Activated CD8-positive, alpha-beta memory T cell treated with anti-CD3 and anti-CD28 coated beads for 4 hours (primary cell): ENCODE results near the gene HOXA11.

Source experiments
- DNase-seq, 2 donors: peaks; one replicate each; pipeline ENCODE4 v3.0.0-alpha.2; 2020; ENCODE audit warnings: low read depth in 2 of 2

The HOXA11 gene

DNA sequence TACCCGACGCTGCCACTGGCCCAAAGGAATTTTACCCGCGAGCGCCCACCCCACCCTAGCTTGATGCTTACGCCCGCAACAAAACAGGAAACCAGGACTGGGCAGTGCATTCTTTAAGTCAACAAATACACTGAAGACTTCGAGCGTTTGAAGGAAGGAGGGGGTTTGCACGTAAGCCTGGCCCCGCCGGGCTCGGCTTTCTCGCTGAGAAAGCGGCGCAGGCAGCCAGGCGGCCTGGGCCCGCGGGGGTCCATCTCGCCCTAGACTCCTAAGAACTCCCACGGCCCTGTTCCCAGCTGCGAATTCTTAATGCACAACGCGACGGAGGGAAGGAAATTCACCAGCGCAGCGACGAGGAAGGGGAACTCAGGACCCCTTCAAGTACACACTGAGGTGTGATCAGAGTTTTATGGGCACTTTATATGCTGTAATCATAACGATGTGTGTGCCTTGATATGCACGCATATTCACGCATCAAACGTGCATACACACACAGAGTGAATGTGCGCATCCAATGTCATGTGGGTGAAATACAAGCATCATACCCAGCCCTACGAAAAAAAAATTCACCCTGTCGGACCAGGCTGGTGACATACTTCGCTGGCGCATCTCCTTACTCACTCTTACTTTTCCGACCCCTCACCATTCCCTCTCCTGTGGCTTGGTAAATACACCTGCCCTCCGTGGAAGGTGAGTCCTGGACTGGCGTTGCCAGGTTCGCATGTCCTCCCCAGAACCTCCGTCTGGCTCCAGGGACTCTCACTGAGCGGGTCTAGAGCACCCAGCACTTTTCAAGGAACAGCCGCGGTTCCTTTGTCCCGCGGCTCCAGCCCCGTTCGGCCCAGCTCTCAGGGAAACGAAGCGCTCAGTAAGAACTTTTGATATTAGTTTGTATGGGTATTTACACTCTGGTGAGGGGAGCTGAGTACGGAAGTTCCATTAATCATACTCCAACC is 20.6 kb upstream of the HOXA11 start:
- no peak for DNase-seq

GRCh38 chr7:27204851-27205322 is 19.9 kb upstream of the HOXA11 start:
- no peak for DNase-seq

DNA sequence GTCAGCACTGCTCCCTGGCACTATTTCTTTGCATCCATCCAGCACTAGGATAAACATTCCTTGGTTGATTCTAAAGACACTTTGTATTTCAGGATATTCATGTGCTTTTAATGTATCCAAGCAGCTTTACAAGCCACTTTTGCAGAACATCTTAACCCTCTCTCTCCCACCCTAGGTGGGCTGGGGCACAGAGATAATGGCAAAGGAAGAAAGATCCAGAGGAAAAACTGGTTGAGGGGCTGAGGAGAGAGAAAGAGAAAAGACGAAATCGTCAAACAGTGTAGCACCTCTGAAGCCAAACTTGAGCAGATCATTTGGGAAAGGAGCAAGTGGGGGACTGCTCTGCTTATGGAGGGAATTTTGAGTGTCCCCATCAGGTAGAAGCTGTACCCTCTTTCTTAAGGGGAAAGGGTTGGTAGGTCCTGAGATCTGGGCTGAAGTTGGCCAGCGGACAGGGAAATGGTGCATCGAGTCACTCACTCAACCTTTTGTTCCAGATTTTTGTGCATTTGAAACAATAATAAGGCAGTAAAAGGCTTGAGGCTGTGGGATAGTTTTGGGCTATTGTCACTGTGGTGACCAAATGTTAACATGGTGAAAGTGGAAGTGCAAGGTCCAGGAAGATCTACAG is 19.0 kb upstream of the HOXA11 start:
- no peak for DNase-seq

DNA sequence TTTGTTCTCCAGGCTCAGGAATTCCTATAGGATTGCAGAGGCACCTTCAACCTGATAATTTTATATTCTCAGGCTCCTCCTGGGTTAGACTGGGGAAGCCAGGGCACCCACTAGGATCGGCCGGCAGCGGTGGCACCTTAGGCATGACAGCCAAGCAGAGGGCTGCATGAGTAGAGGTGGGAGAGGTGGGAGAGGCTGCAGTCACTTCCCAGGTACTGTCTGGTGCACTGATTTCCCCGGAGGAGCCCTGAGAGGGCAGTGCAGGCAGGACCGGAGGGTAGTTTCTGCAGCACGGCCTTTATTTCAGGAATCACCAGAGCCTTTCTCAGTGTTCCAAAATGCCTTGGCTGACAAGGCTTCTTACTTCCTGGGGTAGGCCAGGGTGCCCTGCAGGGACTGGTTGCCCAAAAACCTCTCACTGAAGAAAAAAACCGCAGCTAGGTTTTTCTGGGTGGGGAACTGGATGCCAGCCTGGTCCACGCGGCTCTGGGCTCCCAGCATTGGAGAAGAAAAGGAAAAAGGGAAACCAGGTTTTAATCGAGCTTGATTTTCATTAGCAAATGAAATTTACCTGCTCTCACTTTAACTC is 18.4 kb upstream of the HOXA11 start:
- DNase-seq = no peak

GRCh38 chr7:27202862-27203134 is 17.8 kb upstream of the HOXA11 start:
- DNase-seq = no peak

DNA sequence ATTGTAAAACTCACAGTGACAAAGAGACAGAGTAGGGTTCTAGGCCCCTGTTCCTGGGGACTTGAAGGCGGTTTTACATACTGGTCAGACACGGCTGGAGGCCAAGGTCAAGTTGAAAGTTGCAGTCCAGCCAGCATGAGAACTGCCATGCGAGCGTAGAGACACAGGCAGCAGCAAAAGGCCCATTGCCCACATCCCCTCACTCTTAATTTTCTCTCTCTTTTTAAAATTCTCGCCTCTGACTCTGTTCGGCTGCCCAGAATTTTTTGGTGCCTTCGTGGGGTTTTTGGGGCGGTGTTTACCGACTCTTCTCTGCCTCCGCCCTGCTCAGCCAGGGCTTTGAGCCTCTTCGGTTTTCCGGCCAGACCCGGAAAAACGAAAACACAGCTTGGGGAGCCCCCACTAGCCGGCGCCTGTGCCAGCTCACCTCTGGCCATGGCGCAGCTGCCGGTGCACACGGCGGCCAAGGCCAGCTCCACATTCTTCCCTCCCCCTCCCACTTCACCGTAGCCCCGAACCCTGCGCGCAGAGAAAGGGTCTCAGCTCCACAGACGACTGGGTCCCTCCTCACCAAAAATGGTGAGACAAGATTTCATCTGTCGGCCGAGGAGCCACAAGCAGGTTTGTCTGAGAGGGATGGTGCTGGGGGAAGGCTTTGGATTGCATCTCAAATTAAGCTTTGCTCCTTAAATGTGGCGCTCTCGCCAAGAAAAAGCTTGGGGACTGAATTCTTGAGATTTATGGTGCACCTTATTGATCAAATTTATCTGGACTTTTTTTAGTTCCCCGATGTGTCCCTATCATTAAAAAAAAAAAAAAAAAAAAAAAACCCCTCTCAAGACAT is 17.2 kb upstream of the HOXA11 start:
- no peak for DNase-seq

- no peak for DNase-seq
Measured at GRCh38 chr7:27201580-27202017, 16.6 kb upstream of the HOXA11 start.

DNA sequence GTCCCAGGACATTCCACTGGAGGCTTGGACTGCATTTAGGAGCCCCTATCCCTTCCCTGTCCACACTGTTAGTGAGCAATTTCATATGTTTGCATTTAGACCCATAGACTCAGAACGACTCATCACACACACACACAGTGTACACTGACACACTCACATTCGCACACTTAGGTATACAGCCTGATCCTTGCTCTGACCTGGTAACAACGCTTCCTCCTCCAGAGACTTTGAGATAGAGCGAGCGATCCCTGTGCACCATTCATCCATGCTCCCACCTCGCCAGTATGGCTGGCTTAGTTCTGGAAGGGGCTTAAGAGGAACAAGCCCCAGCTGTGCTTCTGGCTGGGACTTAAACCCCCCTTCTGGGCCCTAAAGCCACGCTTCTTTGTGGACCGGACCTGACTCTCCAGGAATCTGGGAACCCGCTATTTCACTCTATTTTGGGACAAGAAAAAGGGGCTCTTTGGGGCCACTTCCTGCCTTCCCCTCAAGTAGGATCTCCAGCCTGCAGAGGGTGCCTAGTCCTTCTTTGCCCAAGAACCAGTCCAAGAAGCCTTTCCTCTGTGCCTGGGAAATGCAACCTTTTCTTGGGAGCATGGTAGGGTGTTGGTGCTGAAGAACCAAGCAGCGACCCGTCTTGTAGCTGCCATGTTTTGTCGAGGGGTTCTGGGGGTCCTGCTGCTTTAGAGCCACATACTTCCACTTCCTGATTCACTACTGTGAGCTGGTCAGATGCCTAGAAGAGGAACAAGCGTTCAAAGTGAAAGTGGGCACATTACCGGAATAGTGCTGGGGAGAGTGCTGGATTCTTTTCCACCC is 15.9 kb upstream of the HOXA11 start:
- DNase-seq = no peak

DNA sequence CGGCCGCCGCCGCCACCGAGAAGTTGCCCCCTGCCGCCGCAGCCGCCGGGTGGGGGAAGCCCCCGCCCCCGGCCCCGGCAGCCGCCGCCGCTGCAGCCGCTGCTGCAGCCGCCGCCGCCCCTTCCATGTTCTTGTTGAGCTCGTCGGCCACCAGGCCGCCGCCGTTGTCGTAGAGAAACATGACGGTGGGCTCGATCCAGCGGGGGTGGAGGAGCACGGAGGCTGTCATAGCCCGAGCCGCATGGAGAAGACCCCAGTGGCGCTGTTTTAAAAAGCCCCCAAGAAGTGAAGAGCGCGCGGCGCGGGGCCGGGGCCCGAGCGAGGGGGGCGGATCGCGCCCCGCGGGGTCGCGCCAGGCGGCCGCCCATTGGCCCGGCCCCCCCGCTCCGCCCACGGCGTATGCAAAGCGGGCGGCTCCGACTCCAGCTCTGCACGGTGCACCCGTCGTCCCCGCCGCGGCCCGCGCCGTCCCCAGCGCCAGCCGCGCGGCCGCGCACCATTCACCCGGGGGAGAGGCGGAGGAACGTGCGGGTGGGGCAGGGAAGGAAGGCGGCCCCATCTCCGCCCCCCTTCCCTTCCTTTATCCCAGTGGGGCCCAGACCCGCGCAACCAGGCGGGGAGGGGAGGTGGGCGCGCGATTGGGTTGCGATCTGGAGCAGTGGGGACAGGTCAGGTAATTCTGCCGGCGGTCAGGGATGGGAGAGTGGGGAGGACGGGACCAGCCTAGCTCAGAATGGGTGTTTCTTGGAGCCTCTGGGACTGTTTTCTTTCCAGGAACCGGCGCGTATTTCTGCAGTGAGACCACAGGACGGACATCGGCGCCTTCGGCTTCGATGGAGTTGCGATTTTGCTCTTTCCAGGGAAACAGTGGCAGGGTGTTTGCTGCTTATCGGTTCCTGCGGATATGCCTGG is 15.1 kb upstream of the HOXA11 start, which contains the start of gene HOXA13:
Gene HOXA13 (minus strand): TSS at position 243 of the 912 bp plus-strand sequence. CDS start 14 bp downstream, at position 229.
- no peak for DNase-seq

DNA sequence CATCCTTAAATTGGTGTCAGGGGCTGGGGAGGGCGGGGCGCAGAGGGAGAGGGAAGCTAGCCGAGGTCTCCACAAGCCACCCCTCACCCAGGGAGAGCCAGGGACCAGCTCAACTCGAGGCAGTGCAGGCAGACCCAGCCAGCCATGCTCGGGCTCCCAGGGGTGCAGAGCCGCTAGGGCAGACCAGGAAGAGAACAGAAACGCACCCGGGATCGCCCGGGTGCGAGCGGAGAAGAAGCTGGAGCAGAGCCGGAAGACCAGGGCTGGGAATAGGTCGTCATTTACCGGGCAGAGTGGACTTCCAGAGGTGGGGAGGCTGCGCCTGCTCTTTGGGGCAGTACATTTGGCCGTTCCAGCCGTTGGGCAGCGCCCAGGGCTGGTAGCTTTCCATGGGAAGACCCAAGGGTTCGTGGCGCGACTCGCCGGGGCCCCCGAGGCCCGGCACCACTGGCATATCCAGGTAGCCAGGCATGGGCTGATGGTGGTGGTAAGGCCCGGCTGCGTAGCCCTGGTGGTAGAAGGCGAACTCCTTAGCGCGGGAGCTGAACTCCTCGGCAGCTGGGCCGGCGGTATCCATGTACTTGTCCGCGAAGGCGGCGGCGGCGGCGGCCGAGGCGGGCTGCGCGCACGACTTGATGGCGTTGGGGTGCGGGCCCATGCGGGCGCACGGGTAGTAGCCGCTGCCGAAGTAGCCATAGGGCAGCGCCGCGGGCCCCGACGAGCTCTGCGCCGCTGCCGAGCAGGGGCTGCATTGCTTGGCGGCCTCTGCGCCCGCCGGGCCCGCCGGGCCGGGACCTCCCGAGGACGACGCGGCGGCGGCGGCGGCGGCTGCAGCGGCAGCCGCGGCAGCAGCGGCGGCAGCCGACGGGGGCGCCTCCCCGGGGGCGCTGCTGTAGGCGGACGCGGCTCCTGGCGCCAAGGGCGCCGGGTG is 14.1 kb upstream of the HOXA11 start:
- DNase-seq = no peak

DNA sequence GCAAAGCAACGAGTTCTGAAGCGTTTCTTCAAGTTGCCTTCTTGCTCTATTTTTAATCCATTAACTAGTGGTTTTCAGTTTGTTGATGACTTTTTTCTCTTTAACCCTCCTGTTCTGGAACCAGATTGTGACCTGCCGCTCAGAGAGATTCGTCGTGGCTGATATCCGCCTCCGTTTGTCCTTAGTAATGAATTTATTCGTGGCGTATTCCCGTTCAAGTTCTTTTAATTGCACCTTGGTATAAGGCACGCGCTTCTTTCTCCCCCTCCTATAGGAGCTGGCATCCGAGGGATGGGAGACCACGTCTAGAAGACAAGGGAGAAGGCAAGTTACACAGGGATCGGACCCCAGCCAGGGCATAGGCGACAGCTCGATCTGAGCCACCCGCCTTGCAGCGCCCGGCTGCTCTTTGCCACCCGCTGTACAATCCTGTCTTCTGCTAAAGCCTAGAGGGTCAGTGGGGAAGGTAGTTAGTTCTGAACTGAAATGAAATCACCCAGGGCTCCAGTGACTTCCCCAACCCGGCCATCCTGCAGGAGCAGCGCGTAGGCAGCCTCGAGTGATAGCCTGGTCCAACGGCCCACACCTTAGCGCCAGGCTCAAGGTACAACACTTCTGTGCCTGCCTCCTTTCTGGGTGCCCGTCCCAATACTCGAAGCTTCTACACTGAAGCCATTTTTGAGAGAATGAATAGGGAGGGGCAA is 13.3 kb upstream of the HOXA11 start:
- no peak for DNase-seq

DNA sequence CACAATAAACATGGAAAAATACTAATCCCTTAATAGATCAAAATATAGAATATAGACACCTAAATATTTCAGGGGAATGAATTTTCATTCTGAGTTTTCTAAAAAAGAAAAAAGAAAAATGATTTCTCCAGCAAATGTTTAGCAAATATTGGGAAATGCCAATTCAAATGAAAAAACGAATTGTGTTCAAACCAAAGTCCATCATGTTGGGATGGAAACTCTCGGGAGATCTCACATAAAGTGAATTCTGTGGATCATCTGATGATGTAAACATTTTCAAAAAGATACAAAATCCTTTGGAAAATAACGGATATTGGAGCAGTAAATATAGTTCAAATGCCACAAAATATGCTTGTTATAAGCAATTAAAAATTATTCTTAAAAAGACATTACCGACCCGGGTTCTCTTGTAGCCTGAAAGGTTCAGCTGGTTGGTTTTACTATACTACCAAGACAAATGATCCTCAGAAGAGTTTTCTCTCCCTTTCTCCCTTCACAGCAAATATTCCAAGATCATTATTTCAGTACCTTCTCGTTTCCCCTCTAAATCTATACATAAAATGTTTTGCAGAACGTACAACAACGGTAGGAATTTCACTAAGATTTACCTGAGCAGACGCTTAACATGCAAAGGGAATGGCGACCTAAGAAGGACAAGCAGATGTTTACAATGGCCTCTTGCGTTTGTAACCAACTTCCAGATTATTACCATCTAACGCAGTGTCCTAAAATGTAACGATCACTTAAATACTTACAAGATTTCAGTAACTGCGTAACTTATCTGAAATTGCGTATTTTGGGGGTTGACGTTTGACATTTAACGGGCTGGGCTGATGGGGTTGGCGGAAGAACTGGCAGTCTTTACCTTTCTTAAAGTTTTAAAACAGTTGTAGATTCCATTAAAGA is 12.4 kb upstream of the HOXA11 start:
- DNase-seq = no peak

- DNase-seq = peak; percentile 66 to 71
Measured at GRCh38 chr7:27196287-27196767, 11.3 kb upstream of the HOXA11 start.

DNA sequence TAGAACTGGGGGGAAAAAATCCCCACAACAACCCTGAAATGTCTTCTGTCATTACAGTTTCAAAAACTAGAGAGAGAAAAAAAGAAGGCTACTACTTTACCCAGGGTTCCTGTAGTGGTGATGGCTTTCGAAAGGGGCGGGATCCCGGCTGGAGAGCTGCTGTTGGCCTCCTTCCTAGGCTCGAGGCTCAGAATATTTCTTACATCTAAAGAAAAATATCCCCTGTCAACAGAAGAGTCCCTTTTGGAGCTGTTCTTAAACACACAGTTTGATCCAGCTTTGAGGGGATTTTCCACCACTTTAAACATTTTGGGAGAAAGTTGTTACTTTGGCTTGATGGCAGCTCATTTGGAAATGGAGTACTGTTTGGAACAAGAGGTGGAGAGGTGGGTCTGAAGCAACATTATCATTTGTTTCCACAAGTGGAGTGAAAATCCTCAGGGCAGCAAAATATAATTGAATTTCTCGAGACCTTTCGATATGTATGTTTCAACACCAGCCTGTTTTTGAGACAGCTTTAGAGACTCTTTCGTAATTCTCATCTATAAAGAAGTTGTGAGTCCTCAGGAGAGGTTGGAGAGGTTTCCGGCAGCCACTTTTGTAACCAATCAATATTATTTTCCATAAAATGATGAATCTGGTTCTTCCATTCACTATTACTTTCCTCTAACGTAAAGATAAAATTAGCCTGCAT is 9.8 kb upstream of the HOXA11 start:
- no peak for DNase-seq

GRCh38 chr7:27194002-27194352 is 8.9 kb upstream of the HOXA11 start:
- DNase-seq = no peak

DNA sequence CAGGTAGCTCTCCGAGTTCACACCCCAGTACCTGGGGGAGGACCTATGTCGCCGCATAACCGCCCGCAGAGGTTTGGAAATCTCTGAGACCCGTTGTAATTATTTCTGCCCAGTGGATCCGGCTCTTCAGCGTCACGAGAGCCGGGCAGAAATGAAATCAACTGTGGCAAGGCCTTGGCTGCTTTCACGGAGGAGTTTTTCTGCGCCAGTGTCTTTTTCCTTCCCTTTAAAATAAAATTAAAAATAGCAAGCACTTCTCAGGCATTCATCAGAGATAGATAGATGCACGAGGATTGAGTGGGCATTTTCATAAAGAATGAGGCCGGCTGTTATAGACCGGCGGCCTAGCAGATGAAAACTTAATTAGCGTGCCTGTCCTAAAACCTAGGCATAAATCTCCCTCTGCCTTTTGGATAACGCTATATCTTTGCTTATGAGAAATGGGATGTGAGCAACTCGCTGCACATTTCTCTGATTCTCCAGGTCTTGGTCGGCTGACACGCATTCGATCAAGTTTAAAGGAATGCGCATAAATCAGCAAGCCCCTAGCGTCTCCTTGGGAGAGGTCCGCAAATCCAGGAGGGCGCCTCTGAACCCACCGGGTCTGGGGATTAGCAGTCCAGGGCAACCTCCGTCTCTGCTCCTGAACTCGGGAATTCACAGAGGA is 8.4 kb upstream of the HOXA11 start:
- no peak for DNase-seq
